AG10803 (cell line): ENCODE results near the gene TRPM5.

Experiments
- DNase-seq: peaks from one replicate; pipeline ENCODE4 v3.0.0; 2010; ENCODE audit warnings: low read depth
- H3K4me3 ChIP-seq: 2 replicates; pipeline ENCODE4 v1.5.1; 2011; ENCODE audit warnings: mild to moderate bottlenecking, low read length, control low read depth
- CTCF ChIP-seq: conservative IDR thresholded peaks from 2 replicates; pipeline ENCODE4 v1.5.1; 2011; ENCODE audit warnings: mild to moderate bottlenecking, low read length, control low read depth, inconsistent platforms

TRPM5 gene

GRCh38 chr11:2443881-2444820 is at the start of gene TRPM5:
TSS of gene TRPM5 (minus strand) at chr11:2444514. CDS start at chr11:2423036, 21,478 bp downstream.
- no peak for DNase-seq
- TF ChIP-seq CTCF = no peak
- no peak within 1 kb of the TSS for H3K4me3 ChIP-seq

- no peak overlapping the region for H3K4me3 ChIP-seq
- TF ChIP-seq CTCF = no peak
- DNase-seq = no peak
Observed at GRCh38 chr11:2489083-2489482, 44.8 kb upstream of the TRPM5 start.

GRCh38 chr11:2488004-2488403 is 43.7 kb upstream of the TRPM5 start:
- TF ChIP-seq CTCF = no peak
- no peak overlapping the region for H3K4me3 ChIP-seq
- DNase-seq = no peak

GRCh38 chr11:2484576-2485125 is 40.3 kb upstream of the TRPM5 start:
- no peak for DNase-seq
- TF ChIP-seq CTCF = no peak
- no peak overlapping the region for H3K4me3 ChIP-seq

- no peak overlapping the region for H3K4me3 ChIP-seq
- no peak for TF ChIP-seq CTCF
- DNase-seq = no peak
Observed at GRCh38 chr11:2483426-2483825, 39.1 kb upstream of the TRPM5 start.

GRCh38 chr11:2482745-2483144 is 38.4 kb upstream of the TRPM5 start:
- H3K4me3 ChIP-seq = no peak overlapping the region
- no peak for TF ChIP-seq CTCF
- no peak for DNase-seq

GRCh38 chr11:2482204-2482603 is 37.9 kb upstream of the TRPM5 start:
- no peak for DNase-seq
- no peak overlapping the region for H3K4me3 ChIP-seq
- no peak for TF ChIP-seq CTCF
